Activated T-cell treated with anti-CD3 and anti-CD28 coated beads for 24 hours (primary cell): Measurements from ENCODE around the gene MSN.
"Not testable (repeated sequence)": the region's sequence is repeated elsewhere in the genome, so short reads cannot be mapped to it uniquely, and the experiment has no call there.

Experiments
- DNase-seq: peaks from one replicate; pipeline ENCODE4 v3.0.0-alpha.2; 2020; ENCODE audit warnings: low read depth

Gene MSN

GRCh38 chrX:65718538-65718937 lies 51.1 kb downstream of the MSN start:
- DNase-seq, result no peak

GRCh38 chrX:65720381-65720964 lies 53.0 kb downstream of the MSN start:
- no peak for DNase-seq

GRCh38 chrX:65723706-65724105 lies 56.3 kb downstream of the MSN start:
- DNase-seq, result peak; percentile 16

- no peak for DNase-seq
These were observed 59.3 kb downstream of the MSN start for GRCh38 chrX:65726715-65727114.

GRCh38 chrX:65731684-65732289 lies 64.3 kb downstream of the MSN start:
- no peak for DNase-seq

- DNase-seq, result no peak
These were observed 73.5 kb downstream of the MSN start for GRCh38 chrX:65740909-65741308.

GRCh38 chrX:65741823-65742222 lies 74.4 kb downstream of the MSN start:
- no peak for DNase-seq

- no peak for DNase-seq
These were observed 77.5 kb downstream of the MSN start for GRCh38 chrX:65744965-65745364.

GRCh38 chrX:65745427-65745826 lies 78.0 kb downstream of the MSN start:
- no peak for DNase-seq

- DNase-seq, result no peak
These were observed 78.5 kb downstream of the MSN start for GRCh38 chrX:65745992-65746391.

- DNase-seq, result peak; percentile 14
These were observed 83.4 kb downstream of the MSN start for GRCh38 chrX:65750674-65751469.

- no peak for DNase-seq
These were observed 84.1 kb downstream of the MSN start for GRCh38 chrX:65751519-65751918.

- DNase-seq, result no peak
These were observed 84.8 kb downstream of the MSN start for GRCh38 chrX:65752294-65752693.

GRCh38 chrX:65755786-65756185 lies 88.3 kb downstream of the MSN start:
- DNase-seq, result no peak

- DNase-seq, result no peak
These were observed 90.5 kb downstream of the MSN start for GRCh38 chrX:65757943-65758342.

GRCh38 chrX:65758505-65758904 lies 91.1 kb downstream of the MSN start:
- no peak for DNase-seq

- DNase-seq, result not testable (repeated sequence)
These were observed 92.1 kb downstream of the MSN start for GRCh38 chrX:65759525-65759924.

GRCh38 chrX:65769564-65770292 lies 102.3 kb downstream of the MSN start:
- DNase-seq, result no peak

- no peak for DNase-seq
These were observed 105.4 kb downstream of the MSN start for GRCh38 chrX:65772842-65773241.

- no peak for DNase-seq
These were observed 114.4 kb downstream of the MSN start for GRCh38 chrX:65781845-65782244.

GRCh38 chrX:65783746-65784145 lies 116.3 kb downstream of the MSN start:
- no peak for DNase-seq
